HepG2 (cell line): ENCODE results near the gene ARHGAP9. TPM values are rescaled to one million over a fixed set of nuclear protein-coding genes. Genes with fewer than 3 reads are reported as not detected.

Source experiments
- ARID2 ChIP-seq: sonication (generic); formaldehyde crosslinking; IDR thresholded peaks from 2 replicates; pipeline ENCODE4 v1.8.1; 2022; ENCODE audit warnings: mild to moderate bottlenecking, missing genetic modification reagents, borderline replicate concordance
- ELF1 ChIP-seq: sonication (generic); formaldehyde crosslinking; IDR thresholded peaks from 2 replicates; pipeline ENCODE4 v1.4.0; 2020; ENCODE audit warnings: missing genetic modification reagents
- GATAD1 ChIP-seq: IDR thresholded peaks from 2 replicates; pipeline ENCODE4 v1.6.1; 2016; ENCODE audit warnings: missing genetic modification reagents, missing compliant biosample characterization
- JDP2 ChIP-seq: sonication (generic); formaldehyde crosslinking; IDR thresholded peaks from 2 replicates; pipeline ENCODE4 v1.8.1; 2022; ENCODE audit warnings: missing genetic modification reagents, borderline replicate concordance
- MTERF4 ChIP-seq: sonication (generic); formaldehyde crosslinking; IDR thresholded peaks from 2 replicates; pipeline ENCODE4 v1.8.0; 2023; ENCODE audit warnings: mild to moderate bottlenecking, missing genetic modification reagents
- NFATC3 ChIP-seq: sonication (generic); formaldehyde crosslinking; IDR thresholded peaks from 2 replicates; pipeline ENCODE4 v1.5.1; 2020; ENCODE audit warnings: mild to moderate bottlenecking, missing genetic modification reagents
- RXRA ChIP-seq: sonication (generic); formaldehyde crosslinking; IDR thresholded peaks from 2 replicates; pipeline ENCODE4 v1.5.1; 2020; ENCODE audit warnings: missing genetic modification reagents
- SKIL ChIP-seq: sonication (generic); formaldehyde crosslinking; IDR thresholded peaks from 2 replicates; pipeline ENCODE4 v1.8.0; 2022; ENCODE audit warnings: missing genetic modification reagents, mild to moderate bottlenecking, moderate library complexity, borderline replicate concordance
- SMAD9 ChIP-seq: sonication (generic); formaldehyde crosslinking; IDR thresholded peaks from 2 replicates; pipeline ENCODE4 v1.5.1; 2020; ENCODE audit warnings: mild to moderate bottlenecking, missing genetic modification reagents
- SNRNP70 ChIP-seq: fragments of 200-400 bp; formaldehyde crosslinking; IDR thresholded peaks from 2 replicates; pipeline ENCODE4 v1.6.1; 2017; ENCODE audit warnings: mild to moderate bottlenecking, low read depth, low read length, moderate library complexity
- TBP ChIP-seq: sonication (generic); formaldehyde crosslinking; IDR thresholded peaks from 2 replicates; pipeline ENCODE4 v1.5.0; 2020; ENCODE audit warnings: missing genetic modification reagents
- ZBTB37 ChIP-seq: sonication (generic); formaldehyde crosslinking; IDR thresholded peaks from 2 replicates; pipeline ENCODE4 v1.4.0; 2020; ENCODE audit warnings: mild to moderate bottlenecking, missing genetic modification reagents
- ZC3H13 ChIP-seq: sonication (generic); formaldehyde crosslinking; IDR thresholded peaks from 2 replicates; pipeline ENCODE4 v1.8.1; 2023; ENCODE audit warnings: mild to moderate bottlenecking, missing genetic modification reagents, moderate library complexity
- ZC3H4 ChIP-seq: sonication (generic); formaldehyde crosslinking; IDR thresholded peaks from 2 replicates; pipeline ENCODE4 v1.4.0; 2020; ENCODE audit warnings: missing genetic modification reagents, borderline replicate concordance
- ZFP90 ChIP-seq: sonication (generic); formaldehyde crosslinking; IDR thresholded peaks from 2 replicates; pipeline ENCODE4 v1.8.0; 2022; ENCODE audit warnings: missing genetic modification reagents, mild to moderate bottlenecking, inconsistent platforms, borderline replicate concordance
- ZNF44 ChIP-seq: sonication (generic); formaldehyde crosslinking; IDR thresholded peaks from 2 replicates; pipeline ENCODE4 v1.5.1; 2020; ENCODE audit warnings: mild to moderate bottlenecking, missing genetic modification reagents
- ZNF577 ChIP-seq: sonication (generic); formaldehyde crosslinking; IDR thresholded peaks from 2 replicates; pipeline ENCODE4 v1.4.0; 2020; ENCODE audit warnings: mild to moderate bottlenecking, low read depth, missing genetic modification reagents, borderline replicate concordance
- polyA plus RNA-seq, 8 experiments: library from polyadenylated mRNA; depleted of rRNA in 3 of 8; stranded (reverse) in 7 of 8; unstranded in 1 of 8; fragments of >200 nt; fragmentation: Illumina TruSeq in 4 of 8; extraction: Trizol in 4 of 8; gene quantifications; 2 replicates each; pipeline versions ENCODE4 v1.2.1 to v1.2.3, GENCODE V29; 2011 to 2016; ENCODE audit warnings: low read depth in 4 of 8, missing spikeins in 1 of 8, mixed read lengths in 1 of 8; ENCODE audit not compliant: insufficient read depth in 1 of 8
- total RNA-seq, 5 experiments: library from RNA; depleted of rRNA; stranded (reverse); fragments of >200 nt; fragmentation: Illumina TruSeq; extraction: Trizol; gene quantifications; 2 replicates each; pipeline ENCODE4 v1.2.3, GENCODE V29; 2016; ENCODE audit warnings: low read depth in 1 of 5
- TF ChIP-seq, protein P1 (sequence below): sonication (generic); formaldehyde crosslinking; IDR thresholded peaks from 2 replicates; pipeline ENCODE4 v1.4.0; 2020; ENCODE audit warnings: low read depth, mild to moderate bottlenecking, missing genetic modification reagents
- TF ChIP-seq, protein P2 (sequence below): sonication (generic); formaldehyde crosslinking; IDR thresholded peaks from 2 replicates; pipeline ENCODE4 v1.4.0; 2020; ENCODE audit warnings: mild to moderate bottlenecking, missing genetic modification reagents
- TF ChIP-seq, protein P3 (sequence below): IDR thresholded peaks from 2 replicates; pipeline ENCODE4 v1.6.1; 2016; ENCODE audit warnings: low read depth, borderline replicate concordance
- TF ChIP-seq, protein P4 (sequence below): sonication (generic); formaldehyde crosslinking; IDR thresholded peaks from 2 replicates; pipeline ENCODE4 v1.5.1; 2020; ENCODE audit warnings: mild to moderate bottlenecking, moderate library complexity, missing genetic modification reagents

ARHGAP9 gene
- total and polyA plus RNA-seq, 2 of the 13 experiments (the other 11 are each of a cell fraction or from before 2014, with no cell fraction given), result 0.18 to 1.2 TPM

- TF ChIP-seq NFATC3 (CRISPR knock-in tag) (no peak; the same call in 1 of the 2 replicates), SKIL (CRISPR knock-in tag) (no peak), SMAD9 (no peak), MTERF4 (no peak), ELF1 (CRISPR knock-in tag) (peak; percentile 92), ZNF44 (CRISPR knock-in tag) (no peak), ZFP90 (CRISPR knock-in tag) (no peak), SNRNP70 (no peak), ZC3H4 (no peak), ARID2 (CRISPR knock-in tag) (no peak), ZC3H13 (CRISPR knock-in tag) (no peak), ZBTB37 (CRISPR knock-in tag) (no peak), TBP (no peak; the same call in 1 of the 2 replicates), GATAD1 (peak; percentile 92), JDP2 (CRISPR knock-in tag) (no peak), RXRA (peak; percentile 36; the same call in 1 of the 2 replicates), ZNF577 (CRISPR knock-in tag) (no peak)
- TF ChIP-seq, protein P1, sequence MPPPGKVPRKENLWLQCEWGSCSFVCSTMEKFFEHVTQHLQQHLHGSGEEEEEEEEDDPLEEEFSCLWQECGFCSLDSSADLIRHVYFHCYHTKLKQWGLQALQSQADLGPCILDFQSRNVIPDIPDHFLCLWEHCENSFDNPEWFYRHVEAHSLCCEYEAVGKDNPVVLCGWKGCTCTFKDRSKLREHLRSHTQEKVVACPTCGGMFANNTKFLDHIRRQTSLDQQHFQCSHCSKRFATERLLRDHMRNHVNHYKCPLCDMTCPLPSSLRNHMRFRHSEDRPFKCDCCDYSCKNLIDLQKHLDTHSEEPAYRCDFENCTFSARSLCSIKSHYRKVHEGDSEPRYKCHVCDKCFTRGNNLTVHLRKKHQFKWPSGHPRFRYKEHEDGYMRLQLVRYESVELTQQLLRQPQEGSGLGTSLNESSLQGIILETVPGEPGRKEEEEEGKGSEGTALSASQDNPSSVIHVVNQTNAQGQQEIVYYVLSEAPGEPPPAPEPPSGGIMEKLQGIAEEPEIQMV (CRISPR knock-in tag), result no peak
- TF ChIP-seq, protein P2, sequence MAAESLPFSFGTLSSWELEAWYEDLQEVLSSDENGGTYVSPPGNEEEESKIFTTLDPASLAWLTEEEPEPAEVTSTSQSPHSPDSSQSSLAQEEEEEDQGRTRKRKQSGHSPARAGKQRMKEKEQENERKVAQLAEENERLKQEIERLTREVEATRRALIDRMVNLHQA, result no peak
- TF ChIP-seq, protein P3, sequence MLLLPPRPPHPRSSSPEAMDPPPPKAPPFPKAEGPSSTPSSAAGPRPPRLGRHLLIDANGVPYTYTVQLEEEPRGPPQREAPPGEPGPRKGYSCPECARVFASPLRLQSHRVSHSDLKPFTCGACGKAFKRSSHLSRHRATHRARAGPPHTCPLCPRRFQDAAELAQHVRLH, result 0 out of 2 replicates have a peak, but pooled peaks have one; percentile 32
- TF ChIP-seq, protein P4, sequence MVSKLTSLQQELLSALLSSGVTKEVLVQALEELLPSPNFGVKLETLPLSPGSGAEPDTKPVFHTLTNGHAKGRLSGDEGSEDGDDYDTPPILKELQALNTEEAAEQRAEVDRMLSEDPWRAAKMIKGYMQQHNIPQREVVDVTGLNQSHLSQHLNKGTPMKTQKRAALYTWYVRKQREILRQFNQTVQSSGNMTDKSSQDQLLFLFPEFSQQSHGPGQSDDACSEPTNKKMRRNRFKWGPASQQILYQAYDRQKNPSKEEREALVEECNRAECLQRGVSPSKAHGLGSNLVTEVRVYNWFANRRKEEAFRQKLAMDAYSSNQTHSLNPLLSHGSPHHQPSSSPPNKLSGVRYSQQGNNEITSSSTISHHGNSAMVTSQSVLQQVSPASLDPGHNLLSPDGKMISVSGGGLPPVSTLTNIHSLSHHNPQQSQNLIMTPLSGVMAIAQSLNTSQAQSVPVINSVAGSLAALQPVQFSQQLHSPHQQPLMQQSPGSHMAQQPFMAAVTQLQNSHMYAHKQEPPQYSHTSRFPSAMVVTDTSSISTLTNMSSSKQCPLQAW (CRISPR knock-in tag), result peak; percentile 74
Observed at GRCh38 chr12:57487597-57488401, 8.1 kb upstream of the ARHGAP9 start, which contains the start of gene MARS1 (continued).
